Activated CD4-positive, alpha-beta T cell treated with anti-CD3 and anti-CD28 coated beads, Interleukin-2, amount 50 U/mL, for 16 hours (primary cell): Measurements from ENCODE around the gene MED27.
"Not testable (repeated sequence)": the region's sequence is repeated elsewhere in the genome, so short reads cannot be mapped to it uniquely, and the experiment has no call there.

Experiments
- DNase-seq: peaks from one replicate; pipeline ENCODE4 v3.0.0-alpha.2; 2020

Gene MED27

DNA sequence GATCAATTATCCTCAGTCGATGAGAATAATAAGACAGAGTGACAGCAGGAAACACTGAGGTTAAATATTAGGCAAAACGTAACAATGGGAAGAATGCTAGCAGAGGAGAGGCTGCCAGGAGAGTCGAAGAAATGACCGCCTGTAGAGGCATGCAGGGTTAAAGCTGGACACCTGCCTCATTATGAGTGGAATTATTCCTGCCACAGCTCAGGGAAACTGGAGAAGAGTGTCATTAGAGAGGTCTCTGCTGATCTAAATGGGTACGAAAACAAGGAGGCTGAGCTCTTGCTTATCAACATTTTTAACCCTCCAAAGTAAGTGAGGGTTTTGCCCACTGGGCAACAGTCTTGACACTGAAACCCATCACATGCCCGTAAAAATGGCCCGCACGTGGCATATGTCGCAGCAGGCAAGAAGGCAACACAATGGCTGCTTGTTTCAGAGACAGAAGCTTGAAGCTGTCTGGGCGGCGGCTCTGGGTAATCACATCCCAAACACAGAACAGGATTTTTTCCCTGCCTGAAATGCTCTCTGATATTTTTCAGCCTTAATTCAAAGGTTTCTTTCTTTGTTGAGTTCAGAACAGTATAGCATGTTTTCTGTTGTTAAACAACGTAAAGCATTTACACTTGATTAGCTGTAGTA is 118.7 kb downstream of the MED27 start:
- DNase-seq = no peak

GRCh38 chr9:131960311-131960710 is 119.4 kb downstream of the MED27 start:
- DNase-seq = no peak

GRCh38 chr9:131959887-131960286 is 119.8 kb downstream of the MED27 start:
- no peak for DNase-seq

- DNase-seq = no peak
These were observed 120.6 kb downstream of the MED27 start for GRCh38 chr9:131959056-131959455.

- DNase-seq = no peak
These were observed 125.4 kb downstream of the MED27 start for GRCh38 chr9:131954299-131954698.

GRCh38 chr9:131951905-131952304 is 127.8 kb downstream of the MED27 start:
- no peak for DNase-seq

- no peak for DNase-seq
These were observed 128.5 kb downstream of the MED27 start for GRCh38 chr9:131951155-131951554.

- peak; percentile 25 for DNase-seq
These were observed 129.2 kb downstream of the MED27 start for GRCh38 chr9:131950487-131950886.

- no peak for DNase-seq
These were observed 133.5 kb downstream of the MED27 start for GRCh38 chr9:131946180-131946579.

DNA sequence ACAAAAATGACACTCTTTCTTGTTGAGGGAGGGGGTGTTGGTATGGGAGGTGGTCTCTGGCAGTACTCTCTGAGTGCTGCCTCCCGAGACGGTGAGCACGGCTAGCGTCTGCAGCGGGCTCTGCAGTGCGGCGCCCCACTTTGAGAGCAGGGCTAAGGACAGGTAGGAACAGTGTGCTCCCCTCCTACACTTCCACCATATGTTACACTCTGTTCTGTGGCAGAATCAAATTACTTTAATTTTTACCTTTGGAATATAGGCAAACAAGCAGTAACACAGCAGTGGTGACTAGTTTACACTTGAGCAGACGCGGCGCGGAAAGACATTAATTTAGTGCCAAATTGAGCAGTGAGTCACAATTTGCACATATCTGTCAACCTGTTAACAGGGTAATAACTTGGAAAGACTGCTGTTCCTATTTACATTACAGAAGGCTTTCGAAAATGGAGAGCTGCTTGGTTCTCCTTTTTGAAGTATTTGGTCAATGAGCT is 136.3 kb downstream of the MED27 start:
- DNase-seq = no peak

DNA sequence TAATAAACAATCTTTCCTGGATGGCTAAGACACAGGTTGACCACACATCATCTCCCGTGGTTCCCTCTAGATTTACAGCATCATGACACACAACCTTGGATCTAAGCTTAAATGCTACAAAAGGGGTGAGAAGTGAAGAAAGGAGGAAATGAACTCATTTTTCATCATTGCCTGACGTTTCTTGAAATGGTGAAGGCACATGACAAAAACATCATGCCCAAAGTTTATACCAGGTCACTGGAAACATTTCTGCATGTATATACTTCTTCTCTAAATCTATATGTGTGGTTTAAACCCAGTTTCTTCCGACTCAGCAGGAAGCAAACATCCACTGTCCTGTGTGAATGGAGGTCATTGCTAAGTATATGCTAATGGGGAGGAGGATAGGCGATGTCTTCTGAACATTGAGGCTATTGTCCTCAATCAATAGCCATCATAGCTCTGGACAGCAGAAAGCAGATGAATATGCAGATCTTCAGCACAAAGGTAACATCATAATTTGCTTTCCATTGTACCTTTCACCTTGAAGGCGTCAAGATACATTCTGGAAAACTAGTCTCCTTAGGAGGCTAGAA is 137.4 kb downstream of the MED27 start:
- DNase-seq = no peak

DNA sequence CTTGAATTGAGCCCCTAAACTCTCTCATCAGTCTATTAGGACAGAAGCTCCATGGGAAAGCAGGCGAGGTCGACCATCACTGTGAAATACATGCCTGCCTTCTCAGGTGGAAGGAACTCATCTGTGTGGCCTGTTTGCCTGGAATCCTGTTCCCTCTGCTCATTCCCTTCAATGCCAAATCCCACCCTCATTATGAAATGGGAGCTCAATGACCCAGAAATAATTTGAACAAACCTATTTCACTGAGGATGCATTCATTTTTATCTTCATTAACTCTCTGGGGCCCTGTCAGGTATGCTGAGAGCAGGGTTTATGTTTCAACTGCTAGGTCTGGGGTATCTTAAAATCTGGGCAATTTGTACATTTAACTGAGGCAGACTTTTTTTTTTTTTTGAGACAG is 142.2 kb downstream of the MED27 start:
- DNase-seq = no peak

DNA sequence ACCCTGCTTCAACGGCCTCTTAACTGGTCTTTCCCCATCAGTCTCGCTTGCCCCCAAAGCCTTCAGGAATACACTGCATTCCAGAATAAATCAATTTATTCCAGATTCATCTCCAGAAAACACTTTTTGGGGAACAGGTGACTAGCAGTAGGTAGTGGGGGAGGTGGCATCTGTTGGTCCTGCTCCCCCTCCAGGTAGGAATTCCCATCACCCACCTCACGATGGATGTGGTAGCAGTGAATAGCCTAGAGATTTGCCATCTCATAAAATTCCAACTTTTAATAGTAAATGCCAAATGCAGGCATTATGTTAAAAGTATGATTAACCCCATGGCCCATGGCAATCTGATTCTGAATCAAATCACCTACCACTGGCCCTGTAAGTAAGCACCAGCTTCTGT is 142.7 kb downstream of the MED27 start:
- no peak for DNase-seq

- DNase-seq = no peak
These were observed 145.0 kb downstream of the MED27 start for GRCh38 chr9:131934673-131935072.

GRCh38 chr9:131927091-131927490 is 152.6 kb downstream of the MED27 start:
- no peak for DNase-seq

GRCh38 chr9:131926360-131926922 is 153.2 kb downstream of the MED27 start:
- DNase-seq = no peak

DNA sequence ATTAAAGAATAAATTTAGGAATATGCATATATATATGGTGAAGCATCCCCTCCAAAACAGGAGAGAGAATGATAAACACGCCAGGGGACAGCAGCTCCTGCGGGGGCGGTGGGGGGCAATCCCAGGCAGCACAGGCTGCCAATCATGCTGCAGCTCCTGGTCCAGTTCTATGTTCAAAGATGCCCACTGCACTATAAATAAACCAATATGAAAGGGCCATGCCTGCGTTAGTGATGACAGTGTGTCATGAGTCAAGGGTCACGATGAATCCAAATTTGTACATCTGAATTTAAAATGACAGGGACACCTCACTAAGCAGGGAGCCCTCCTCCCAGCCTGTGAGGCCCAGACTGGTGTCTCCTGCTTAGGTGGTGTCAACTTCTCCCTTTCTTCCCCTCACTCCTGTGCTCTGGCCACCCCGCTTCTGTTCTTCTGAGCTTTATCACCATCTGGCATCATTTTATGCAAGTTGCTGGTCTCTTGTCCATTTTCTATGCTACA is 153.9 kb downstream of the MED27 start:
- DNase-seq = no peak

GRCh38 chr9:131923766-131924165 is 155.9 kb downstream of the MED27 start:
- DNase-seq = no peak

DNA sequence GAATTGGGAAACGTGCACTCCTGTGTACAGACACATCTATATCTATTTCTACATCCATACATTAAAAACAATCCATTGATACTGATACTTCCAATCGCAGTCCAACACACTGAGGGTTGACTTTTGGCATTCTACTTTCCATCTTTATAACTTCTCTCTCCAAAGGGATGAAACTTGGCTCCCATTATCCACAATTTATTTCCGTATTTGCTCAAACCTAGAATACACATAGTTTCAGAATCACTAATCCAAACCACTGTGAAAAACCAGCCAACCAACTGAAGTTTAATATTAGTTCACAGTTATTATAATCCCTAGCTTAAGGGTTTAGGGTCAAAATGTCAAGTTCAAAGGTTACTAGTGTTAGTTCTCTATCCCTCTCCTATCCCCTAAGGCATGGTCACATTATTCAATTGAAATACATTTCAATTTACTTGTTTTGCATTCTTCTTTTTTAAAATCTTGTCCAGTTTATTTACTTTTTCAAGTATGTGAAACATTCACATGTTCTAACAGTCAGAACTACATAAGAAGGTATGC is 156.5 kb downstream of the MED27 start:
- DNase-seq = peak; percentile 12

- DNase-seq = not testable (repeated sequence)
These were observed 158.0 kb downstream of the MED27 start for GRCh38 chr9:131921635-131922034.

- no peak for DNase-seq
These were observed 160.5 kb downstream of the MED27 start for GRCh38 chr9:131919216-131919615.

DNA sequence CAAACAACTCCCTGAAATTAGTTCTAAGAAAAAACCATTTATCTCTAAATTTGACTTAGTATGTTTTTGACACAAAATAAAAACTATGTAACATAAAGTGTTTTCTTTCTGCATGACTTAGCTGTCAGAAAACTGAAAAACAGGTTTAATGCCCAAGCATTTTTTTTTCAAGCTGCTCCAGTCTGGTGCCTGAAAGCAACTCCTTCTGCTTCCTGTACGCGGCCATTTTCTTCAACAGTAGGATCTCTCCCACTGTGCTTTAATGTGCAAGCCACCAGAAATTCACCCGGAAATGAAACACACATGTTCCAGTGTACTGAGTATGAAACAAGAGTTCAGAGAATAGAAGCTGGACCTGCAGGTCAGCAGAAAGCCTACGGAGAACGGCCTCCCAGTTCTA is 161.2 kb downstream of the MED27 start:
- DNase-seq = no peak

- DNase-seq = no peak
These were observed 162.7 kb downstream of the MED27 start for GRCh38 chr9:131917009-131917408.

GRCh38 chr9:131915181-131915580 is 164.5 kb downstream of the MED27 start:
- DNase-seq = no peak
